IPS-11a (cell line): ENCODE results near the gene FAM107B.
"Not testable (repeated sequence)": the region's sequence is repeated elsewhere in the genome, so short reads cannot be mapped to it uniquely, and the experiment has no call there.

Source experiments
- H3K4me3 ChIP-seq: one replicate; pipeline ENCODE4 v1.5.1; 2013; ENCODE audit warnings: low read depth, low read length, control low read depth

The FAM107B gene

DNA sequence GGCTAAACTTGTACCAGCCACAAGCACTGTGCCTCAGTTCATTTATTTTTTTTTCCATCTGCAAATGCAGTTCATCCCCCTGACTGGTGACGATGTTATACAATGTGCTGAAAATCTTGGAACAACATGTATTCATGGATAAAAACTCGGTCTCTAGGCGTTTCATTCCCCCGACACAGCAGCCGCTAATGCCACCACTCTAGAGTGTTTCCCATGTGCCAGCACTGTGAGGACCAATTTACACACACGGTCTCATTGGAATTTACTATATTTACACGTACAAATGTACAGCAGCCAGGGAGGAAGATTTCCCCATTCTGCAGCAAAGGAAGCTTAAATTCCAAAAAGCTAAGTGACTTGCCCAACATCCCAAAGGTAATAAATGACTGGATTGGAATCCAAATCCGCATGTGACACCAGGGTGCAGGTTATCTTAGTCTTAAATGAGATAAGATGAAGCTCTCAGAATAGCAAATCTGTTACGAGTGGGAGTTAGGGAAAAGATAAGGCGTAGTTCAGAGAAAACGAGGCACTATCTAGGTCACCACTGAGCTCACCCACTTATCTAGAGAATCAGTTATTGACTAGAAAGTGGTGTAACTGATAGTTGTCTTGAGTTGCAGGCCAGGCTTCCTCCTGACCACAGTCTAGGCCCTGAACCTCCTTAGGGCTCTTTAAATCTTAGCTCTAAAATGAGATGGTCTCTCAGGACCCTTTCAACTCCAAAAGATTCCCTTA lies 36.7 kb downstream of the FAM107B start:
- H3K4me3 ChIP-seq, result no peak overlapping the region

GRCh38 chr10:14736600-14737081 lies 38.1 kb downstream of the FAM107B start:
- H3K4me3 ChIP-seq, result no peak overlapping the region

GRCh38 chr10:14736043-14736442 lies 38.7 kb downstream of the FAM107B start:
- no peak overlapping the region for H3K4me3 ChIP-seq

- no peak overlapping the region for H3K4me3 ChIP-seq
These were observed 42.7 kb downstream of the FAM107B start for GRCh38 chr10:14731875-14732512.

- no peak overlapping the region for H3K4me3 ChIP-seq
These were observed 46.4 kb downstream of the FAM107B start for GRCh38 chr10:14728346-14728745.

DNA sequence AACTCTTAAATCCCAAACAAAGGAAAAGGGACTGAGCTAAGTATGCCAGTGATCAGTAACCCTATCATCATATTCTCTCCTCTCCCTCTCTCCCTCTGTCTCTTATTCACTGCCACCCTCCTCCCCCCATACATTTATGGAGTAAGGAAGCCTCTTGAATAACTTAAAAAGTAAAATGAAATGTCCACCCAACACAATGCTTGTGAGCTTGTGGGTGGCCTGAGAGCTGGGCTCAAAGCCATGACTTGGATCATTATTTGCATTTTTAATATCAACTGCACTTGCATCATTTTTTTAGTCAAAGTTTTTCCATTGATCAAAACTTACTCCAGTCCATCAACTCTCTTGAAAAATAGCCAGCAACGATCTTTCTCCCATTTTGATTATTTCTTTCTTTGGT lies 46.8 kb downstream of the FAM107B start:
- no peak overlapping the region for H3K4me3 ChIP-seq

- no peak overlapping the region for H3K4me3 ChIP-seq
These were observed 47.2 kb downstream of the FAM107B start for GRCh38 chr10:14727465-14727864.

DNA sequence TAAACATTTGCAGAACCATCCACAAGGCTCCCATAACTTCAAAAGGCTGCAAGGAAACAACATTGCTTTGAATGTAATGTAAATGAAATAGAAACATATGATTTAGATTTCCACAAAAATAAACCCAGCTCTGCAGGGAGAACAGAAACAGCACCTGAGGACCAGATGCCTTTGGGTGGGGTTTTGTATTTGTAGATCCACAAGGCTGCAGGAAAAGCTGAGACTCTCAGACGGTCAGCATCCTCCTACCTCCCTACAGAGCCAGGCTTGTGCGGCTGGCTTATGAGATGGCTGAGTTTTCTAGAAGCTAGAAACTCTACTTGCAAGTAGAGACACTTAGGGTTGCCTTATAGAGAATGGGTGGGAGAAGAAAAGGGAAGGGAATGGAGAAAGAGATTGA lies 49.8 kb downstream of the FAM107B start:
- H3K4me3 ChIP-seq, result no peak overlapping the region

DNA sequence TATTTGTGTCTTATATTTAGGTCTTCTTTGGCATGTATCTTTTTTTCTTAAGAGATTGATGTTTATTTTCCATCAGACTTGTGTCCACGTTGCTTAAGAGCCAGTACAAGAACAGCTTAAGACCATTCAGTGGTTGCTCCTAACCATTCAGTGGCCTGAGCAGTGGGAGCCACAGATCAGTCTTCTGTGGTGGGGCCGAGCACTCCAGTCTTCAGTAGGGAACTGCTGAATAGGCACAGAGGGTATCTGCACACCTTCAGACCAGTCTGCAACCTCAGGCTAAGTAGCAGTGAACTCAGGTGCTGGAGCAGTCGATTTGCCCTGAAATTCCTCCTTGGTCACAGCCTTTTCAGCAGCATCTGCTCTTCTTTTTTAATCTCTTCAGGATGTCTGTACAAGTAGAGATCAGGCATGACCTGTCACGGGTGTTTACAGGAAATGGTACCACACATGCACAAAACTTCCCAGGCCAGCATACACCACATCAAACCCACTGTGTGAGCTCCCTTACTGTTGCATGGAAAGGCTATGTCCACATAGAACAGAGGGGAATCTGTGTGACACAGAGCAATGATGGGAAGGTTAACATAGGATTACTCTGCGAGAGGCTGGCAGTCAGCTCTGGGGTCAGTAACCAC lies 51.5 kb downstream of the FAM107B start:
- H3K4me3 ChIP-seq, result no peak overlapping the region

DNA sequence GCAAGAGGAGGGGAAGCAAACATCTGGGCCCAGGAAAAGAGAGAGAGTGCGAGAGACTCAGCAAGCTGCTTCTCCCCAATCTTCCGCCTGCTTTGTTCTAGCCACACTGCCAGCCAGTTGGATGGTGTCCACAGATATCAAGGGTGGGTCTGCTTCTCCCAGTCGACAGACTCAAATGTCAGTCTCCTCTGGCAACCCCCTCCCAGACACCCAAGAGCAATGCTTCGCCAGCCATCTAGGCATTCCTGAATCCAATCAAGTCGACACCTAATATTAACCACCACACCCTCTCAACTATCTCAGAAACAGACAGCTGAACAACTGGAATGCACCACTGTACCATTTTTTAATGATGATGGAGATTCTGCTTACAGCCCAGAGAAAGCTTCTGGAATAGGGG lies 57.1 kb downstream of the FAM107B start:
- H3K4me3 ChIP-seq, result no peak overlapping the region

DNA sequence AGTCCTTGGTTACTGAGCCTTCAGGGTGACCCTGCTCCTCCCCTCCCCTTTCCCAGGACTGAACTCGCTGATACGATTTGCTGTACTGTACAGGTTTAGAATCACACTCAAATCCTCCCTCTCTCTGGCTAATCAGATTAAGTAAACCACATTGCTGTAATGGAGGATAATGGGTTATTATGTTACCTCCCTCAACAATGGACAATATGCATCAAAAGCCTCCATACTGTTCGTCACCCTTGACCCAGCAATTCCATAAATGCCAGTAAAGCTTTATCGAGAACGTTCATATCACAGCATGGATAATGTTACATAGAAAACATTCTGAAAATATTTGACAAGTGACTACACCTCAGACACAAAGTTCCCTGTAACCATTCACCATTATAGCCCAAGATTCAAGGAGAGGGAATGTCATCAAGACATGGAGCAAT lies 61.7 kb downstream of the FAM107B start:
- no peak overlapping the region for H3K4me3 ChIP-seq

DNA sequence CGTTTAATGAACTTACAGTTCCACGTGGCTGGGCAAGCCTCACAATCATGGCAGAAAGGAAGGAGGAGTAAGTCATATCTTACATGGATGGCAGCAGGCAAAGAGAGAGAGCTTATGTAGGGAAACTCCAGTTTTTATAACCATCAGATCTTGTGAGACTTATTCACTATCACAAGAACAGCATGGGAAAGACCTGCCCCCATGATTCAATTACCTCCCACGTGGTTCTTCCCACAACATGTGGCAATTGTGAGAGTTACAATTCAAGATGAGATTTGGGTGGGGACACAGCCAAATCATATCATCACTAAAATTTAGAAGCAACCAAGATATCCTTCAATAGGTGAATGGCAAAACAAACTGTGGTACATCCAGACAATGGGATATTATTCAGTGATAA lies 65.4 kb downstream of the FAM107B start:
- H3K4me3 ChIP-seq, result not testable (repeated sequence)

GRCh38 chr10:14707481-14707880 lies 67.2 kb downstream of the FAM107B start:
- no peak overlapping the region for H3K4me3 ChIP-seq

DNA sequence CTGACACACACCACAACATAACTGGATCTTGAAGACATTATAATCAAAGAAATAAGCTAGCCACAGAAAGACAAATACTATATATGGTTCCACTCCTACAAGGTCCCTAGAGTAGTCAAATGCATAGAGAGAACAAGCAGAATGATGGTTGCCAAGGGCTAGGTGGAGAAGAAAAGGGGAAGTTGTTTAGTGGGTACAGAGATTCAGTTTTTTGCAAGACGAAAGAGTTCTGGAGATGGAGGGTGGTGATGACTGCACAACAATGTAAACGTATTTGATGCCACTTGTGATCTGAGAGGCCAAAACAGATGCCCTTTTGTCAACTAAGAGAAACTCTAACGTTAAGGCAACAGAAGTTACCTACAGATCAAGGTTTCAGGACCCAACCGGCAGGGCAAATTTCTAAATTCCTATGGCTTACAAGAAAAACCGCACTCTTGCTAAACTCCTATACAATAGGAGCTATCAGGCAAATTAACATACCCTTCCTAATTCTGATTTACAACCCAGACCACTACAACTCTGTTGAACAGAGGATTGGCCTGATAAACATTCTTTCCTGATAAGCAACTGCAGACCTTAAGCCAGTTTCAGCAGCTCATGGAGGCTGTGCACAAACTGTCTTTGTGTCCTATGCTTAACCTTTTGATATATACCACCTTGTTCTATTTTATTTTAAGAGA lies 69.0 kb downstream of the FAM107B start:
- H3K4me3 ChIP-seq, result no peak overlapping the region

DNA sequence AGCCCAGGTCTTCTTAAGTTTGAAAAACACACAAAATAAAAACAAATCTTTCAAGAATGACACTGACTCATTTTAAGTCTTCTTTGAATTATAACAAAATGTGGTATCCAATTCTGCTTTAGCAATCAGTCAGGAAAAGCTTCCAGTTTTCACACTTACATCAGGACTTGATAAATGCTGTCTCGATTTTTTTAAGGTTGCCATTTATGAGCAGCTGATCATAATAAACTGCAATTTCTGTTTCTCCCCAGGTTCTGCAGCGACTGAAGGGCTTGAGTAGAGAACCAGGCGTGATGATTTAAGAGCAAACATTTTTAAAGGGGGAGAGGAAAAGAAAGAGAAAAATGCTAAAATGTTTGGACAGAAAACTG lies 71.1 kb downstream of the FAM107B start:
- no peak overlapping the region for H3K4me3 ChIP-seq

- no peak overlapping the region for H3K4me3 ChIP-seq
These were observed 73.2 kb downstream of the FAM107B start for GRCh38 chr10:14701466-14701865.

GRCh38 chr10:14700546-14700945 lies 74.2 kb downstream of the FAM107B start:
- no peak overlapping the region for H3K4me3 ChIP-seq

GRCh38 chr10:14699482-14699881 lies 75.2 kb downstream of the FAM107B start:
- H3K4me3 ChIP-seq, result no peak overlapping the region

GRCh38 chr10:14698829-14699170 lies 75.9 kb downstream of the FAM107B start:
- H3K4me3 ChIP-seq, result no peak overlapping the region

- no peak overlapping the region for H3K4me3 ChIP-seq
These were observed 76.4 kb downstream of the FAM107B start for GRCh38 chr10:14698111-14698828.

- H3K4me3 ChIP-seq, result no peak overlapping the region
These were observed 77.4 kb downstream of the FAM107B start for GRCh38 chr10:14697281-14697680.
